Stimulated activated CD4-positive, alpha-beta T cell treated with anti-CD3 and anti-CD28 coated beads, TNF-alpha, amount 100 ng/mL, for 4 hours (primary cell): Measurements from ENCODE around the gene CEP295NL.
"Not testable (repeated sequence)": the region's sequence is repeated elsewhere in the genome, so short reads cannot be mapped to it uniquely, and the experiment has no call there.

Experiments used
- DNase-seq, 3 experiments: peaks; one replicate each; pipeline ENCODE4 v3.0.0-alpha.2; 2020; ENCODE audit warnings: low read depth in 3 of 3

The CEP295NL gene

GRCh38 chr17:78888941-78889518 is 14.0 kb downstream of the CEP295NL start:
- DNase-seq, result no peak

GRCh38 chr17:78886954-78887353 is 16.0 kb downstream of the CEP295NL start:
- no peak for DNase-seq

- DNase-seq, result no peak
Observed at GRCh38 chr17:78885956-78886355, 17.0 kb downstream of the CEP295NL start.

GRCh38 chr17:78884876-78885667 is 17.9 kb downstream of the CEP295NL start:
- no peak for DNase-seq

GRCh38 chr17:78884148-78884825 is 18.7 kb downstream of the CEP295NL start:
- no peak for DNase-seq

GRCh38 chr17:78883533-78884131 is 19.4 kb downstream of the CEP295NL start:
- no peak for DNase-seq

GRCh38 chr17:78883089-78883532 is 19.9 kb downstream of the CEP295NL start:
- no peak for DNase-seq

- DNase-seq, result no peak
Observed at GRCh38 chr17:78882540-78883088, 20.4 kb downstream of the CEP295NL start.

- peak in 1 of 3 experiments; percentile 4 for DNase-seq
Observed at GRCh38 chr17:78879635-78880186, 23.3 kb downstream of the CEP295NL start.

GRCh38 chr17:78878871-78879527 is 24.0 kb downstream of the CEP295NL start:
- DNase-seq, result no peak

- DNase-seq, result no peak
Observed at GRCh38 chr17:78878261-78878660, 24.7 kb downstream of the CEP295NL start.

GRCh38 chr17:78876954-78877517 is 26.0 kb downstream of the CEP295NL start:
- not testable (repeated sequence) for DNase-seq

- DNase-seq, result no peak
Observed at GRCh38 chr17:78876094-78876597, 26.9 kb downstream of the CEP295NL start.

- no peak for DNase-seq
Observed at GRCh38 chr17:78875363-78876093, 27.5 kb downstream of the CEP295NL start.

- no peak for DNase-seq
Observed at GRCh38 chr17:78873519-78874340, 29.3 kb downstream of the CEP295NL start.

GRCh38 chr17:78872486-78872885 is 30.5 kb downstream of the CEP295NL start:
- DNase-seq, result no peak

GRCh38 chr17:78870621-78871020 is 32.4 kb downstream of the CEP295NL start:
- DNase-seq, result no peak

GRCh38 chr17:78868391-78868790 is 34.6 kb downstream of the CEP295NL start:
- DNase-seq, result no peak

GRCh38 chr17:78867046-78867445 is 36.0 kb downstream of the CEP295NL start:
- DNase-seq, result not testable (repeated sequence)
